GM18511 (cell line): ENCODE results near the gene CYBA.

Source experiments
- ATAC-seq: cut with Tn5 transposase; IDR thresholded peaks from one replicate; pipeline ENCODE4 v1.9.1; 2021; ENCODE audit warnings: mild to moderate bottlenecking, moderate library complexity; ENCODE audit not compliant: unreplicated experiment

Gene CYBA

GRCh38 chr16:88631920-88632586, 18.8 kb downstream of the CYBA start:
- no peak for ATAC-seq

- no peak for ATAC-seq
These were observed 19.5 kb downstream of the CYBA start for GRCh38 chr16:88631384-88631783.

DNA sequence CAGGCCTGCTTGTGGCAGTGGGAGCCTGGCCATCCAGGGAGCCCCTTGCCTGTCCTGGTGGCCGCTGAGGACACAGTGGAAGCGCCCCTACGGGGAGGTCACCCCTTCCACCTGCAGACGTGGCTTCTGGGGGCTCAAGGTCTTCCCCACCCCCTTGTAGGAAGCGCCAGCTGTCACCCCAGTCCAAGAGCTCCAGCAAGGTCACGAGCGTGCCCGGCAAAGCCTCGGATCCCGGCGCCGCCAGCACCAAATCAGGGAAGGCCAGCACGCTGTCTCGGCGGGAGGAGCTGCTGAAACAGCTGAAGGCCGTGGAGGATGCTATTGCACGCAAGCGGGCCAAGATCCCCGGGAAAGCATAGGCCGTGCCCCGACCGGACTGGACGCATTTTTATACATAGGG, 19.9 kb downstream of the CYBA start:
- ATAC-seq = no peak

- no peak for ATAC-seq
These were observed 20.4 kb downstream of the CYBA start for GRCh38 chr16:88630433-88630832.

GRCh38 chr16:88629835-88630234, 21.0 kb downstream of the CYBA start:
- no peak for ATAC-seq

DNA sequence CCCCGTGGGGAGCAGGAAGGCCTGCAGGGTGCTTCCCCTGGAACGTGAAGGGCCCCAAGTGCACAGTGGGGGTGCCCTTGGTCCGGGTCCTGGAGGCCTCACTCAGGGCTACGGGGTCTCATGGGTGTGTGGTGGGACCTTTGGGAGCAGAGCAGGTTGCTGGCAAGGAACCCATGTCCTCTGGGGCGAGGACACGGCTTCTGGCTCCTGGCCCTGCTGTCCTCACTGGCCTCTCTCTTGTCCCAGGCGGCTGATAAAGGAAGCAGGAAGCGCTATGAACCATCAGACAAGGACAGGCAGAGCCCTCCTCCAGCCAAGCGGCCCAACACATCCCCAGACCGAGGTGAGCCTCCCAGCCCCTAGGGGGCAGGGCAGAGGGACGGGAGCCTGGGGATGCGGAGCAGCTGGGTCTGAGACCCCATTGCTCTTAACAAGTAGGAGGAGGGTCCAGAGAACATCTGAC, 22.3 kb downstream of the CYBA start:
- ATAC-seq = no peak

GRCh38 chr16:88627531-88628411, 23.1 kb downstream of the CYBA start:
- no peak for ATAC-seq

GRCh38 chr16:88626646-88627045, 24.2 kb downstream of the CYBA start:
- no peak for ATAC-seq

DNA sequence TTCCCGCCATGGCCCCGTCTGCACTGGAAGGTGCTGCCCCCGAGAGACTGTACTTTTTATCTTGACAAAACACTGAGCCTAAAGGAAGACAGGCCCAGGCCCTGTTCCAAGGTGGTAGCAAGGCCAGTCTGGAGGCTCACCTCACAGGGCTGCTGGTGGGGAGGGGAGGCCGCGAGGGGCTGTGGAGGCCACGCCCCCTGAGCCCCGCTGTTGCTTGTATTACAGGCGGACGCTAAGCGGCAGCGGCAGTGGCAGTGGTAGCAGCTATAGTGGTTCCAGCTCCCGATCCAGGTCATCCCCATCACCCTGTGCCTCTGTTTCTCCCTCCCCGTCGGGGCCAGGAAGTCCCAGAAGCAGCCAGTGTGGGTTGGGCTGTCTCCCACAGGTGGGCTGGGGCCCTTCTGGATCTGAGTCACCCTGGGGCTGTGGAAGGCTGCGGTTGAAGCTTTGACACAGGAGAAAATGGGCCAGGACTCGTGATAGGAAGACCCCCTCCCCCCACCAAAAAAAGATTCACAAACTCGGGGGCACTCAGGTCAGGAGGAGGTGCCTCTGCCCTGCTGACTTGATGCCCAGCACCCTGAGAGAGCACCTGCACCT, 25.8 kb downstream of the CYBA start:
- no peak for ATAC-seq

DNA sequence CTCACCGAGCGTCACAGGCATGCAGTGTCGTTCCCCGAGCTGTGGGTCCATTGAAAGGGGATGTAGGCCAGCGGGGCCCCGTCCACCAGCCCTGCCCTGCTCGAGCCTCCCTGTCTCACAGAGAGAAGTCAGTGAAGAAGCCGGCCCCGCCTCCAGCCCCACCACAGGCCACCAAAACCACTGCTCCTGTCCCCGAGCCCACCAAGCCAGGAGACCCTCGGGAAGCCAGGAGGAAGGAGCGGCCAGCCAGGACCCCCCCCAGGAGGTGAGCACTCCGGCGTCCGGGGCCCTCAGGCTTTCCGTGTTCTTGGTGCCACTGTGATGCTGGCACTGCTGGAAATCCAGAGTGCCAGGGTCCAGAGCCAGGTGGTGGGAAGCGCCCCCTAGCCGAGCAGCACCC, 26.4 kb downstream of the CYBA start:
- no peak for ATAC-seq

GRCh38 chr16:88623858-88624257, 27.0 kb downstream of the CYBA start:
- ATAC-seq = no peak

- no peak for ATAC-seq
These were observed 28.0 kb downstream of the CYBA start for GRCh38 chr16:88622866-88623265.

GRCh38 chr16:88622125-88622524, 28.7 kb downstream of the CYBA start:
- no peak for ATAC-seq

DNA sequence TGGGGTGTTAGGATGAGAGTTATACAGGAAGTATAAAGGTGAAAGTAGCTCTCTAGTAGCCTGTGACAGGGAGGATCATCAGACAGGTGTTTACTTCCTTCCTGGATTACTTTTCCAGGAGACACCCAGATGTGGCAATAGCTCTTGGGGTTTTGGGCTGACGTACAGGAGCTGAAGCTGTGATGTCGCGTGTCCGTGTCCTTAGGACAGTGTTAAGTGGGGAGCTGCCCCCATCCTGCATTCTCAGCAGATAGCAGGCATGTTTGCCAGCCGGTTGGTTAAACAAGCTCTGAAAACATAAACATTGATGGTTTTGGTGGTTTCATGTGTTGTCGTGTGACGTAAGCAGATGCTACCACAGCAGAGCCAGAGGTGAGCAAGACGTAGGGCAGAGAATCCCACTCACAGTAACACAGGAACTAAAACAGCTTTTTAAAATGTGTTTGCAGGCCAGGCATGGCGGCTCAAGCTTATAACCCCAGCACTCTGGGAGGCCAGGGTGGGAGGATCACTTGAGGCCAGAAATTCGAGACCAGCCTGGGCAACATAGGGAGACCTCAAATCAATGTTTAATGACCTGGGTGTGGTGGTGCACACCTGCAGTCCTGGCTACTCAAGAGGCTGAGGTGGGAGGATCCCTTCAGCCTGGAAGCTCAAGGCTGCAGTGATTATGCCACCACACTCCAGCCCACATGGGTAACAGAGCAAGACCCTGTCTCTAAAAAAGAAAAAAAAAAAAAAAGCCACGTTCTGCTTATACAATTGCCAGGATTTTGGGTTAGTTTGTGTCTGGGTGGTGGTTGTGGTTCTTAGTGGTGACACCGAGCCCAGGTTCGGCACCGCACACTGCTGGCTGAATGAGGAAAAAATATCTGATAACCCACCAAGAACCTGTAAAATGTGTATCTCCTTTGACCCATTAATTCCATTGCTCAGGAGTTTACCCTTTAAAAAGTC, 30.7 kb downstream of the CYBA start:
- no peak for ATAC-seq

DNA sequence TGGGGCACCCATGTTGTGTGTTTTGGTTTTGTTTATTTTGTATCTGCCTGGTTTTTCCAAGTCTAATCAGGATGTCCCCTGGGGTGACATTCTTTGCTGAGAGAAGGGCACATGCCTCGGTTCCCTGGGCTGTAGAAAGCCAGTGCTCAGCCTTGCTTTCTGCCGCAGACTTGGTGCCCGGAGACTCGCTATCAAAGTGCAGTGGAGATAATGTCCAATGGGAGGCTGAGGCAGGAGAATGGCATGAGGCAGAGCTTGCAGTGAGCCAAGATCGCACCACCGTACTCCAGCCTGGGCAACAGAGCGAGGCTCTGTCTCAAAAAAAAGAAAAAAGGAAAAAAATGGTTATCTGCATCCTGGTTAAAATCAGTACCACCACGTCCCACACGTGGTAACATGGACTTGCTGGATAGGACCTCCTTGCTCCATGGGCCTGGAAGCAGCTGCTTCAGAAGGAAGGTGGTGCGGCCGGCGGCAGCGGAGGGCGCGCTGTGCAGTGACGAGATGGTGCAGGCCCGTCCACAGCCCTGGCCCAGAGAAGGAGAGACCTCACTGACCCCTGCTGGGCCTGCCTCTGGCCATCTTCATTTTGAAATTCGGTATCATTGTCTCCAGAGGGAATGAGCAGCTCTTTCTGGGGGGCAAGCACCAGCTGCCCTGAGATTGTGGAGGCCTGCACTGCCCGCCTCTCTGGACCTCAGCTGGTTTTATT, 31.7 kb downstream of the CYBA start:
- ATAC-seq = no peak

- no peak for ATAC-seq
These were observed 32.5 kb downstream of the CYBA start for GRCh38 chr16:88618182-88618955.

DNA sequence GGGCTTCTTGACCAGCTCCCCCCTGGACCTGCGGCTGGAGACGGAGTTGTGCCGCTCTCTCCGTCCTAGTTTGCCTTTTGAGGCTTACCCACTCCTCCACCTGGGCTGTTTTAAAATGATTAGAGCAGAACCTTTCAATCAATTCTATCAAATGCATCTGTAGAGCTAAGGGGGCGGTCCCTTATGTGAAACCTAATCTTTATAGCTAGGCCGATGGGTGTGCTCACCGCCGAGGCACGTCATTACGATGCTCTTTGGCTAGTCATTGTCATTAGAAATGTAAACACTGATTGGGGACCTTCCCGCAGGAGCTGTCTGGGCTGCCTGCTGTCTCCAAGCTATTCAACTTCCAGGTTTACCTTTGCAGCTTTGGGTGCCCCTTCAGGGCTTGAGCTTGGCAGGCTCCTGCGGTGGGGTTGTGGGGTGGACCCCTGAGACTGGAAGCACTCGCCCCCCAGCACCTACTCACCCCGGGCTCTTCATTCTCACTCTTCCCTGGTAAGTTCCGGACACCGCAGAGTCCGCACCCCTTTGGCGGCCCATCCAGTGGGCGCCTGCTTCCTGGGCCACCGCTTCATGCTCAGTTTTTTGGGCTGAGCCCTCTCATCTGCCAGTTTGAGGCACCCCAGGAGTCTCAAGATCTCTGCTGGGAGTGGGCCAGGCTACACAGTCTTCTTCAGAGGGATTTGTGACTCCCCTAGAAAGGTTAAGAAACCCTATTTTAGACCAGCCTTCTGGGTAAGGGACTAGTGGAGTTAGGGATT, 33.4 kb downstream of the CYBA start:
- no peak for ATAC-seq

GRCh38 chr16:88616736-88617135, 34.1 kb downstream of the CYBA start:
- ATAC-seq = no peak

DNA sequence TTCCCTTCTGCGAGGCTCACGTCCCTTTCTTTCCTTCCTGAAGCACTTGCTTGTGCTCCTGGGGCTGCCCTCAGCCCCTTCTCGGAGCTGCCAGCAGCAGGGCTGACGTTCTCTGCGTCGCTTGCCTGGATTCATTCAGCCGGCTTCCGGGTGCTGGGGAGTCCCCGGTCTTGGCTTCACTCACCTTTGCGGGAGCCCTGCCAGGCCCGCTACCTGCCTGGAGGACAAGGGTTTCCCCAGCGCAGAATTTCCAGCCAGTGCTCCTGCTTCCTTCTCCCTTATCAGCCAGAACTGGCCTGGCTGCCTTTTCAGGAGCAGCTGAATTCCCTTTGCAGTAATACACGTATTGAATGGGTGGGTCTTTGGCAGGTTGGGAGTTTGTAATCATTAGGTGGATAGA, 34.5 kb downstream of the CYBA start:
- no peak for ATAC-seq
